OCI-LY7 (cell line): ENCODE measurements around the gene DMC1. TPM values are rescaled to one million over a fixed set of nuclear protein-coding genes. Genes with fewer than 3 reads are reported as not detected.

Source experiments
- BruUV-seq: library from RNA; stranded (reverse); fragments of 400-500 nt; replicated peaks from 2 replicates; lab custom pipeline; 2021; lab: Mats Ljungman, UMichigan
- CTCF ChIA-PET: fragments of 300-600 bp; sonication (Branson Sonifier 250); formaldehyde crosslinking; loops from one replicate; lab custom pipeline; 2022; ENCODE audit warnings: antibody characterized with exemption; ENCODE audit not compliant: unreplicated experiment; lab: Charles Lee
- POLR2A ChIA-PET: fragments of 300-600 bp; sonication (Branson Sonifier 250); formaldehyde crosslinking; loops from one replicate; lab custom pipeline; 2022; ENCODE audit warnings: antibody characterized with exemption; lab: Charles Lee
- DNase-seq: peaks from one replicate; pipeline ENCODE4 v3.0.0-alpha.2; 2015; ENCODE audit warnings: low spot score
- H2AFZ ChIP-seq: fragments of 200-600 bp; sonication (generic), shearing (Covaris generic); 2 replicates; pipeline ENCODE4 v1.6.1; 2014; ENCODE audit warnings: mild to moderate bottlenecking, antibody characterized with exemption, low read length, moderate library complexity
- H3K27ac ChIP-seq: fragments of 200-600 bp; sonication (generic); 2 replicates; pipeline ENCODE4 v1.5.1; 2014; ENCODE audit warnings: mixed run types, low read depth, mild to moderate bottlenecking, moderate library complexity, low read length, inconsistent platforms; ENCODE audit not compliant: poor library complexity, severe bottlenecking
- H3K36me3 ChIP-seq: fragments of 200-600 bp; sonication (generic); 2 replicates; pipeline ENCODE4 v1.6.1; 2014; ENCODE audit warnings: mild to moderate bottlenecking, antibody characterized with exemption, low read length, moderate library complexity, mixed read lengths; ENCODE audit not compliant: insufficient read depth
- H3K4me1 ChIP-seq: fragments of 200-600 bp; sonication (generic); 2 replicates; pipeline ENCODE4 v1.5.1; 2014; ENCODE audit warnings: mild to moderate bottlenecking, low read length; ENCODE audit not compliant: insufficient read depth, poor library complexity, severe bottlenecking
- H3K4me2 ChIP-seq: fragments of 200-600 bp; sonication (generic); 2 replicates; pipeline ENCODE4 v1.6.1; 2014; ENCODE audit warnings: mild to moderate bottlenecking, low read length
- H3K4me3 ChIP-seq: fragments of 200-600 bp; sonication (generic); 2 replicates; pipeline ENCODE4 v1.5.1; 2014; ENCODE audit warnings: mild to moderate bottlenecking, low read depth, low read length; ENCODE audit not compliant: poor library complexity, severe bottlenecking
- H3K79me2 ChIP-seq: fragments of 200-600 bp; sonication (generic); 2 replicates; pipeline ENCODE4 v1.6.1; 2016; ENCODE audit warnings: low read depth, mild to moderate bottlenecking, low read length, moderate library complexity, mixed read lengths; ENCODE audit not compliant: insufficient read depth
- H3K9me2 ChIP-seq: fragments of 200-600 bp; sonication (generic); 2 replicates; pipeline ENCODE4 v1.6.1; 2016; ENCODE audit warnings: mild to moderate bottlenecking, low read length, mixed read lengths; ENCODE audit not compliant: insufficient read depth
- H3K9me3 ChIP-seq: fragments of 200-600 bp; sonication (generic); 2 replicates; pipeline ENCODE4 v1.6.1; 2014; ENCODE audit warnings: mild to moderate bottlenecking, mixed run types, low read length, mixed read lengths
- H4K20me1 ChIP-seq: fragments of 200-600 bp; sonication (generic); 2 replicates; pipeline ENCODE4 v1.6.1; 2014; ENCODE audit warnings: mild to moderate bottlenecking, antibody characterized with exemption, low read length, moderate library complexity, mixed read lengths; ENCODE audit not compliant: insufficient read depth
- CTCF ChIP-seq: fragments of 200-600 bp; sonication (generic); conservative IDR thresholded peaks from 2 replicates; pipeline ENCODE4 v1.5.1; 2014; ENCODE audit warnings: mild to moderate bottlenecking, antibody characterized with exemption, low read length, moderate library complexity, mixed read lengths
- EZH2phosphoT487 ChIP-seq: fragments of 200-600 bp; sonication (generic); IDR thresholded peaks from 2 replicates; pipeline ENCODE4 v1.6.1; 2018; ENCODE audit warnings: low read depth, borderline replicate concordance, mild to moderate bottlenecking, mixed run types, antibody characterized with exemption, low read length, moderate library complexity, mixed read lengths
- intact Hi-C: fragments of 100-400 bp; cut with micrococcal nuclease; formaldehyde crosslinking; loops from one replicate; pipeline ENCODE4 v1.10.0; 2022; ENCODE audit not compliant: unreplicated experiment
- total RNA-seq, 2 experiments: library from RNA; depleted of rRNA in 1 of 2; stranded (reverse); fragments of >200 nt in 1 of 2; shearing (Covaris generic) in 1 of 2; gene quantifications; 2 replicates each; pipeline ENCODE4 v1.2.3, GENCODE V29; 2014 to 2022

DMC1 gene
- total RNA-seq, 2 experiments from 2014 or later: 40.6 to 44.3 TPM

- no peak overlapping the region for H2AFZ ChIP-seq
- POLR2A ChIA-PET: interaction anchor here (0.6 kb wide), 1 partner anchor 101 kb away, joined by 3 read pairs; no protein-coding TSS in a partner anchor
- intact Hi-C loops: no loop called here
- BruUV-seq: no TSS peak
- H3K4me1 ChIP-seq: no peaks in the 10 kb centered on the region
- H3K9me3 ChIP-seq: no peaks in the 10 kb centered on the region
- no peaks in the 10 kb centered on the region for H4K20me1 ChIP-seq
- no peaks in the 10 kb centered on the region for H3K9me2 ChIP-seq
- H3K4me2 ChIP-seq: no peak overlapping the region
- CTCF ChIA-PET: no interaction called here
- H3K36me3 ChIP-seq: peaks cover 72% of the 10 kb centered on the region
- no peak for TF ChIP-seq CTCF
- no peak for TF ChIP-seq EZH2phosphoT487
- H3K79me2 ChIP-seq: no peaks in the 10 kb centered on the region
- H3K4me3 ChIP-seq: no peak overlapping the region
- no peak for DNase-seq
- H3K27ac ChIP-seq: no peak overlapping the region
These were observed 88.7 kb downstream of the DMC1 start for GRCh38 chr22:38481162-38481870.

GRCh38 chr22:38479096-38479837 is 90.7 kb downstream of the DMC1 start:
- CTCF ChIA-PET: no interaction called here
- POLR2A ChIA-PET: interaction anchor here (0.9 kb wide), 1 partner anchor 13 kb away, joined by 3 read pairs; no protein-coding TSS in a partner anchor
- no peaks in the 10 kb centered on the region for H4K20me1 ChIP-seq
- H3K4me1 ChIP-seq: no peaks in the 10 kb centered on the region
- H3K9me3 ChIP-seq: no peaks in the 10 kb centered on the region
- H3K4me3 ChIP-seq: no peak overlapping the region
- BruUV-seq: no TSS peak
- TF ChIP-seq CTCF (no peak), EZH2phosphoT487 (no peak)
- H3K79me2 ChIP-seq: no peaks in the 10 kb centered on the region
- H3K36me3 ChIP-seq: peaks cover 54% of the 10 kb centered on the region
- intact Hi-C loops: no loop called here
- H3K9me2 ChIP-seq: no peaks in the 10 kb centered on the region
- no peak overlapping the region for H3K27ac ChIP-seq
- no peak overlapping the region for H2AFZ ChIP-seq
- DNase-seq: no peak
- no peak overlapping the region for H3K4me2 ChIP-seq

- H2AFZ ChIP-seq: no peak overlapping the region
- DNase-seq: no peak
- no peak overlapping the region for H3K4me3 ChIP-seq
- H3K4me2 ChIP-seq: no peak overlapping the region
- no peaks in the 10 kb centered on the region for H3K9me2 ChIP-seq
- H3K36me3 ChIP-seq: peaks cover 37% of the 10 kb centered on the region
- TF ChIP-seq CTCF (no peak), EZH2phosphoT487 (no peak)
- no TSS peak for BruUV-seq
- ChIA-PET CTCF (no interaction called here), POLR2A (interaction anchor here (0.6 to 0.7 kb wide), 2 partner anchors 20 to 97 kb away, joined by 3 read pairs; no protein-coding TSS in a partner anchor)
- H3K4me1 ChIP-seq: no peaks in the 10 kb centered on the region
- intact Hi-C loops: no loop called here
- H3K27ac ChIP-seq: no peak overlapping the region
- no peaks in the 10 kb centered on the region for H3K9me3 ChIP-seq
- H3K79me2 ChIP-seq: no peaks in the 10 kb centered on the region
- no peaks in the 10 kb centered on the region for H4K20me1 ChIP-seq
These were observed 92.4 kb downstream of the DMC1 start for GRCh38 chr22:38477585-38477984.
